Measurements from ENCODE around the gene LLCFC1.

DNA sequence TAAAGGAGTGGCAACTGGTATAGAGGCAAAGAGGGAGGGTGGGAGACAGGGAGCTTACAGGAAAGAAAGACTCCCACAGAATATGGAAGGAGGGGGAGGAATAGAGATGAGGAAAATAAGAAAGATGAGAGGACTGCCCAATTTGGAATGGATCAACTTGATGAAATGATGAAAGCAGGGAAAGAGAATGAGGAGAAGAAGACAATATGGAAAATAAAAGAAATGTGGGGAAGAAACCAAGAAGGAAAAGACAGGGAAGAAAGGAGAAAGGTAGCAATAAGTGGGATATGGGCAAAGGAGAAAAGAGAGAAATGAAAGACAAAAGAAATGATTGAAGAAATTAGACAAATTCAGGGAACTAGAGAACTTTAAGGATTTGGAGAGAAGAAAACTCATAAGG, 19.9 kb downstream of the LLCFC1 start:
- TF ChIP-seq OSR1 (CRISPR knock-in tag; IDR thresholded peaks at IDR 0.05): no peak
- TF ChIP-seq ARNTL (CRISPR knock-in tag; IDR thresholded peaks at IDR 0.05; ENCODE audit: borderline replicate concordance, low read depth): no peak
- TF ChIP-seq, protein P1, sequence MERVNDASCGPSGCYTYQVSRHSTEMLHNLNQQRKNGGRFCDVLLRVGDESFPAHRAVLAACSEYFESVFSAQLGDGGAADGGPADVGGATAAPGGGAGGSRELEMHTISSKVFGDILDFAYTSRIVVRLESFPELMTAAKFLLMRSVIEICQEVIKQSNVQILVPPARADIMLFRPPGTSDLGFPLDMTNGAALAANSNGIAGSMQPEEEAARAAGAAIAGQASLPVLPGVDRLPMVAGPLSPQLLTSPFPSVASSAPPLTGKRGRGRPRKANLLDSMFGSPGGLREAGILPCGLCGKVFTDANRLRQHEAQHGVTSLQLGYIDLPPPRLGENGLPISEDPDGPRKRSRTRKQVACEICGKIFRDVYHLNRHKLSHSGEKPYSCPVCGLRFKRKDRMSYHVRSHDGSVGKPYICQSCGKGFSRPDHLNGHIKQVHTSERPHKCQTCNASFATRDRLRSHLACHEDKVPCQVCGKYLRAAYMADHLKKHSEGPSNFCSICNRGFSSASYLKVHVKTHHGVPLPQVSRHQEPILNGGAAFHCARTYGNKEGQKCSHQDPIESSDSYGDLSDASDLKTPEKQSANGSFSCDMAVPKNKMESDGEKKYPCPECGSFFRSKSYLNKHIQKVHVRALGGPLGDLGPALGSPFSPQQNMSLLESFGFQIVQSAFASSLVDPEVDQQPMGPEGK (CRISPR knock-in tag; IDR thresholded peaks at IDR 0.05; ENCODE audit: borderline replicate concordance): no peak
- no peak for TF ChIP-seq ZFP30 (CRISPR knock-in tag; IDR thresholded peaks at IDR 0.05)
- TF ChIP-seq ZFP3 (CRISPR knock-in tag; IDR thresholded peaks at IDR 0.05): no peak
- TF ChIP-seq, protein P2, sequence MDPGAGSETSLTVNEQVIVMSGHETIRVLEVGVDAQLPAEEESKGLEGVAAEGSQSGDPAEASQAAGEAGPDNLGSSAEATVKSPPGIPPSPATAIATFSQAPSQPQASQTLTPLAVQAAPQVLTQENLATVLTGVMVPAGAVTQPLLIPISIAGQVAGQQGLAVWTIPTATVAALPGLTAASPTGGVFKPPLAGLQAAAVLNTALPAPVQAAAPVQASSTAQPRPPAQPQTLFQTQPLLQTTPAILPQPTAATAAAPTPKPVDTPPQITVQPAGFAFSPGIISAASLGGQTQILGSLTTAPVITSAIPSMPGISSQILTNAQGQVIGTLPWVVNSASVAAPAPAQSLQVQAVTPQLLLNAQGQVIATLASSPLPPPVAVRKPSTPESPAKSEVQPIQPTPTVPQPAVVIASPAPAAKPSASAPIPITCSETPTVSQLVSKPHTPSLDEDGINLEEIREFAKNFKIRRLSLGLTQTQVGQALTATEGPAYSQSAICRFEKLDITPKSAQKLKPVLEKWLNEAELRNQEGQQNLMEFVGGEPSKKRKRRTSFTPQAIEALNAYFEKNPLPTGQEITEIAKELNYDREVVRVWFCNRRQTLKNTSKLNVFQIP (CRISPR knock-in tag; IDR thresholded peaks at IDR 0.05; ENCODE audit: borderline replicate concordance, low read depth): no peak
- TF ChIP-seq RARB (CRISPR knock-in tag; IDR thresholded peaks at IDR 0.05): no peak
- no peak for TF ChIP-seq BACH2 (CRISPR knock-in tag; IDR thresholded peaks at IDR 0.05; ENCODE audit: borderline replicate concordance)
- TF ChIP-seq PPARA (CRISPR knock-in tag; IDR thresholded peaks at IDR 0.05; ENCODE audit: borderline replicate concordance): no peak
- TF ChIP-seq, protein P3, sequence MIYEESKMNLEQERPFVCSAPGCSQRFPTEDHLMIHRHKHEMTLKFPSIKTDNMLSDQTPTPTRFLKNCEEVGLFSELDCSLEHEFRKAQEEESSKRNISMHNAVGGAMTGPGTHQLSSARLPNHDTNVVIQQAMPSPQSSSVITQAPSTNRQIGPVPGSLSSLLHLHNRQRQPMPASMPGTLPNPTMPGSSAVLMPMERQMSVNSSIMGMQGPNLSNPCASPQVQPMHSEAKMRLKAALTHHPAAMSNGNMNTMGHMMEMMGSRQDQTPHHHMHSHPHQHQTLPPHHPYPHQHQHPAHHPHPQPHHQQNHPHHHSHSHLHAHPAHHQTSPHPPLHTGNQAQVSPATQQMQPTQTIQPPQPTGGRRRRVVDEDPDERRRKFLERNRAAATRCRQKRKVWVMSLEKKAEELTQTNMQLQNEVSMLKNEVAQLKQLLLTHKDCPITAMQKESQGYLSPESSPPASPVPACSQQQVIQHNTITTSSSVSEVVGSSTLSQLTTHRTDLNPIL (CRISPR knock-in tag; IDR thresholded peaks at IDR 0.05; ENCODE audit: low read depth): no peak
- TF ChIP-seq ZC3H10 (CRISPR knock-in tag; IDR thresholded peaks at IDR 0.05): no peak
- no peak for TF ChIP-seq ISL1 (CRISPR knock-in tag; IDR thresholded peaks at IDR 0.05)
